Esophagus squamous epithelium (tissue), 5 donors: ENCODE measurements around the gene ZWINT. TPM values are rescaled to one million over a fixed set of nuclear protein-coding genes. Genes with fewer than 3 reads are reported as not detected.

Experiments used
- DNase-seq: peaks from one replicate; lab custom pipeline; 2025; lab: John Stamatoyannopoulos, UW
- H3K27ac ChIP-seq, 4 donors: fragments of 200-600 bp; sonication (generic); one replicate each; pipeline ENCODE4 v1.5.1; 2016 to 2019; ENCODE audit warnings: mild to moderate bottlenecking in 1 of 4
- H3K27me3 ChIP-seq, 4 donors: fragments of 200-600 bp; sonication (generic); 1 replicate in 3 of 4; 2 replicates in 1 of 4; pipeline versions ENCODE4 v1.5.1 to v1.6.0; 2017 to 2021; ENCODE audit warnings: antibody characterized with exemption in 1 of 4
- H3K36me3 ChIP-seq, 3 donors: fragments of 200-600 bp; sonication (generic); one replicate each; pipeline ENCODE4 v1.5.1; 2016 to 2019
- H3K4me1 ChIP-seq, 3 donors: fragments of 200-600 bp; sonication (generic); one replicate each; pipeline ENCODE4 v1.5.1; 2017 to 2019
- H3K4me3 ChIP-seq, 4 donors: fragments of 200-600 bp; sonication (generic); 1 replicate in 3 of 4; 2 replicates in 1 of 4; pipeline ENCODE4 v1.5.1; 2016 to 2019; ENCODE audit warnings: mild to moderate bottlenecking in 2 of 4, moderate library complexity in 1 of 4
- H3K9me3 ChIP-seq, 3 donors: fragments of 200-600 bp; sonication (generic); one replicate each; pipeline ENCODE4 v1.5.1; 2016 to 2019
- POLR2A ChIP-seq, 4 donors: fragments of 450-650 bp; IDR thresholded peaks; one replicate each; pipeline ENCODE4 v1.6.1; 2017; ENCODE audit warnings: antibody characterized with exemption in 4 of 4, mild to moderate bottlenecking in 4 of 4, moderate library complexity in 3 of 4
- WGBS, 2 donors: methylation state at CpG; one replicate each; pipeline ENCODE4 v1.1.5; 2018; 5-methylcytosine and 5-hydroxymethylcytosine counted together
- intact Hi-C: fragments of 100-400 bp; cut with DNase I; formaldehyde crosslinking; loops from one replicate; pipeline ENCODE4 v1.15.0; 2022
- total RNA-seq, 4 donors: library from RNA; depleted of rRNA; stranded (reverse); fragments of >200 nt; gene quantifications; one replicate each; pipeline ENCODE4 v1.1.0, GENCODE V29; 2016
- TF ChIP-seq, protein P1 (sequence below), 6 experiments: fragments of 450-650 bp in 4 of 6; fragments of 200-600 bp in 2 of 6; sonication (generic) in 2 of 6; IDR thresholded peaks; one replicate each; pipeline ENCODE4 v1.5.1; 2016 to 2019; ENCODE audit warnings: antibody characterized with exemption in 6 of 6, mild to moderate bottlenecking in 4 of 6, moderate library complexity in 4 of 6
- donor health status: DM: yes; HTN: yes; CAD: no.

Gene ZWINT, protein sequence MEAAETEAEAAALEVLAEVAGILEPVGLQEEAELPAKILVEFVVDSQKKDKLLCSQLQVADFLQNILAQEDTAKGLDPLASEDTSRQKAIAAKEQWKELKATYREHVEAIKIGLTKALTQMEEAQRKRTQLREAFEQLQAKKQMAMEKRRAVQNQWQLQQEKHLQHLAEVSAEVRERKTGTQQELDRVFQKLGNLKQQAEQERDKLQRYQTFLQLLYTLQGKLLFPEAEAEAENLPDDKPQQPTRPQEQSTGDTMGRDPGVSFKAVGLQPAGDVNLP
- total RNA-seq: 10 to 100 TPM; 13.4 to 46.8 (median 29.9) TPM

DNA sequence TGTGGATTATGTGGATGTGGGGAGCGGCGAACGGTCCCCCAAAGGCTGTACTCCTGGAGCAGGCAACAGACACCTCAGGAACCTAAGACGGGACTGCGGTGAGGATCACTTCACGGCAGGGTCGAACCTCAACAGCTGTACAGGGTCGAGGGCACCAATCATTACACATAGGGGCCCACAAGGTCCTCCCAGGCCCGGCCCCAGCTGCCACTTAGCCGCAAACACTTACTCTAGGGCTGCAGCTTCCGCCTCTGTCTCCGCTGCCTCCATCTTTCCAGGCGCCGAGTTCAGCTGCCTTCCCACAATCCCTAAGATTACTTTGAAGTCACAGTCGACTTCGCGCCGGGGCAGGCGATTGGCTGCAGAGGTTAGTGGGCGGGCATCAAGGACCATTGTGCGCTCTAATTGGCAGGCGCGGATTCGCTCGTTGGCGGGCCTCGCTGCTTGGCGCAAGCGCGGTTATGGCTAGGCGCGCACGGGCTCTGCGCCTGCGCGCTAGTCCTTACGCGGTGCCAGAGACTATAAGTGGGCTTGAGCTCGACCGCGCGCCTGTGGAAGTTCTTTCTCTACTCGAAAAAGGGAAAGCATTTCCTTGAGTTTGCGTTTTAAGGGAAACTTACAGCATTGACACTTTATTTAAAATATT, at the start of gene ZWINT:
ZWINT (minus strand) TSS at position 293 of the 646 bp plus-strand sequence; CDS start at position 270, 23 bp downstream.
- Histone ChIP-seq H3K4me3 (peak within 1 kb of the TSS; percentile 64 to 82 (median 73)), H3K9me3 (no peaks in the 10 kb centered on the region), H3K27me3 (no peaks in the 10 kb centered on the region), H3K4me1 (peaks cover 8 to 22% (median 9%) of the 10 kb centered on the region in 3 donors), H3K36me3 (peaks cover 0 to 13% (median 0%) of the 10 kb centered on the region in 3 donors), H3K27ac (peak within 1 kb of the TSS; percentile 31 to 79 (median 71))
- intact Hi-C loops: no loop called here
- WGBS, 2 donors: 0% methylated on average over 12 to 28 of the region's 44 CpGs
- peak in 2 of 4 donors; percentile 21 to 25 for TF ChIP-seq POLR2A (IDR thresholded peaks at IDR 0.05)
- TF ChIP-seq, protein P1, sequence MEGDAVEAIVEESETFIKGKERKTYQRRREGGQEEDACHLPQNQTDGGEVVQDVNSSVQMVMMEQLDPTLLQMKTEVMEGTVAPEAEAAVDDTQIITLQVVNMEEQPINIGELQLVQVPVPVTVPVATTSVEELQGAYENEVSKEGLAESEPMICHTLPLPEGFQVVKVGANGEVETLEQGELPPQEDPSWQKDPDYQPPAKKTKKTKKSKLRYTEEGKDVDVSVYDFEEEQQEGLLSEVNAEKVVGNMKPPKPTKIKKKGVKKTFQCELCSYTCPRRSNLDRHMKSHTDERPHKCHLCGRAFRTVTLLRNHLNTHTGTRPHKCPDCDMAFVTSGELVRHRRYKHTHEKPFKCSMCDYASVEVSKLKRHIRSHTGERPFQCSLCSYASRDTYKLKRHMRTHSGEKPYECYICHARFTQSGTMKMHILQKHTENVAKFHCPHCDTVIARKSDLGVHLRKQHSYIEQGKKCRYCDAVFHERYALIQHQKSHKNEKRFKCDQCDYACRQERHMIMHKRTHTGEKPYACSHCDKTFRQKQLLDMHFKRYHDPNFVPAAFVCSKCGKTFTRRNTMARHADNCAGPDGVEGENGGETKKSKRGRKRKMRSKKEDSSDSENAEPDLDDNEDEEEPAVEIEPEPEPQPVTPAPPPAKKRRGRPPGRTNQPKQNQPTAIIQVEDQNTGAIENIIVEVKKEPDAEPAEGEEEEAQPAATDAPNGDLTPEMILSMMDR (IDR thresholded peaks at IDR 0.05): no peak
- DNase-seq: peak; percentile 50

DNA sequence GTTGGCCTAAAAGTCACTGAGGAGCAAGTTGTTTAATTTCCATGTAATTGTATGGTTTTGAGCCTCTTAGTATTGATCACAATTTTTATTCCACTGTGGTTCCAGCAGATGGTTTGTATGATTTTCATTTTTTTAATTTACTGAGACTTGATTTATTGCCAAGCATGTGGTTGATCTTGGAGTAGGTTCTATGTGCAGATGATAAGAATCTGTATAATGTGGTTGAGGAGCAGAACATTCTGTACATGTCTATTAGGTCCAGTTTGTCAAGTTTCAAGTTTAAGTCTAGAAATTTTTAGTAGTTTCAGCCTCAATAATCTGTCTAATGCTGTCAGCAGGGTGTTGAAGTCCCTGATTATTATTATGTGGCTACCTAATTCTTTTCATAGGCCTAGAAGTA, 22.7 kb upstream of the ZWINT start:
- H3K27ac ChIP-seq: no peak overlapping the region
- intact Hi-C loops: no loop called here
- DNase-seq: no peak
- no peak overlapping the region for H3K4me3 ChIP-seq
- H3K4me1 ChIP-seq: no peaks in the 10 kb centered on the region
- TF ChIP-seq, protein P1 (IDR thresholded peaks at IDR 0.05): no peak
- no peak for TF ChIP-seq POLR2A (IDR thresholded peaks at IDR 0.05)
- H3K9me3 ChIP-seq: no peaks in the 10 kb centered on the region
- no peaks in the 10 kb centered on the region for H3K27me3 ChIP-seq
- H3K36me3 ChIP-seq: no peaks in the 10 kb centered on the region

DNA sequence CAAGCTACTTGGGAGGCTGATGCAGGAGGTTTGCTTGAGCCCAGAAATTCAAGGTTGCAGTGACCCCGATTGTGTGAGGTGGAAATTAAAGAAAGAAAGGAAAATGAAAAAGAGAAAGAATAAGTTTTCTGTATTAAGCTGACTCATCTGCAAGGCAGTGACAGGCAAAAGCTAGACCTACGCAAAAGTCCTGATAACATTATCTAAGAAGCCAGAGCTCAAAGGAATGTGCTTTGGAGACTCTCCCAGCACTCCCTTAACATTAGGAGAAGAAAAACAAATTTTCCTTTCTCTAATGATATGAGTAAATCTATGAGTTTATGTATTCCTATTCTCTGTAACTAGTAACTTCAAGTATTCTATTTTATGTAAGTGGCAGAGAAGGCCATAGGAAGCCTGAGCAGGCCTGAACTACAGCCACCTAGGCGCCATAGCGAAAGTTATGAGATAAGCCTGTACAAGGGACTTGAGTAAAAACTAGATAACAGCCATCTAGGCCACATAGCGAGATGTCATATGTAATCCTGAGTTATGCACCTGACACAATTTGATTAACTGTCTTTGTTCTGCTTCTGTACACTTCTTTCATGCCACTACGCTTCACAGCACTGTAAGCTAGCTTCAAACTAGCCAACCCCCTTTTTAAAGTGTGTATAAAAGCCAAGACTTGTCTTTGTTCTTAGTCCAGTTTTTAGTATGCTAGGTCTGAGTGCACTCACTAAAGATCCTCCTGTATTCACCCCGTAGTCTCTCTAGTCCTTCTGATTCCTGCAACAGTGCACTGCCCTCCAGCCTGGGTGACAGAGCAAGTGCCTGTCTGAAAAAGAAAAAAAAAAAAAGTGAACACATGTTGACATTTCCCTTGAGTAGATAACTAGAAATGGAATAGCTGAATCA, 9.4 kb upstream of the ZWINT start:
- Histone ChIP-seq H3K9me3 (peaks cover 0 to 16% (median 7%) of the 10 kb centered on the region in 3 donors), H3K36me3 (no peaks in the 10 kb centered on the region), H3K4me1 (no peaks in the 10 kb centered on the region), H3K27ac (no peak overlapping the region), H3K4me3 (no peak overlapping the region), H3K27me3 (no peaks in the 10 kb centered on the region)
- intact Hi-C loops: no loop called here
- WGBS, 2 donors: 84 to 88% methylated on average over 7 of the region's 7 CpGs
- no peak for TF ChIP-seq POLR2A (IDR thresholded peaks at IDR 0.05)
- TF ChIP-seq, protein P1 (IDR thresholded peaks at IDR 0.05): no peak
- DNase-seq: no peak

DNA sequence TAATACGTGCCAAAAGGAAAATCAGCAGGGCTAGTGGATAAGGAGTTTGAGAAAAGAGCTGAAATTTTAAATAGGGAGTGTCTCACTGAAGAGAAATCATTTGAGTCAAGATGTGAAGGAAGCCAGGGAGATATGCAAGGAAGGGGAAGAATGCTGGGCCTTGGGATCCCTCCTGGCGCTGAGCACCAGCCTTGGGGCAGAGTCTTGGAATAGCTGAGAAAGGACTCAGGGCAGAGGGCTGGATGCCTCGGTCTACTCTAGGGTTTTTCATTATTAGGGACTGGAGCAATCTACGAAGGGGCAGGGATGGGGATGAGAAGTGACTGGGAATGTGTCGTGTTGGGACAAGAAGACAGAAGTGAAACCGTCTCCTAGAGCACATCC, 484 bp downstream of the ZWINT start:
- Histone ChIP-seq H3K4me1 (peaks cover 8 to 22% (median 9%) of the 10 kb centered on the region in 3 donors), H3K9me3 (no peaks in the 10 kb centered on the region), H3K27me3 (no peaks in the 10 kb centered on the region), H3K4me3 (peak overlapping the region; percentile 64 to 82 (median 73)), H3K27ac (peak overlapping the region in 3 of 4 donors; percentile 68 to 74 (median 72)), H3K36me3 (peaks cover 0 to 13% (median 0%) of the 10 kb centered on the region in 3 donors)
- intact Hi-C loops: no loop called here
- 6 to 8% methylated on average over 4 to 6 of the region's 6 CpGs for WGBS, 2 donors
- DNase-seq: no peak
- TF ChIP-seq, protein P1 (IDR thresholded peaks at IDR 0.05): no peak
- TF ChIP-seq POLR2A (IDR thresholded peaks at IDR 0.05): no peak
